GM23248 (cell line): ENCODE data around the gene KANK4. TPM values are rescaled to one million over a fixed set of nuclear protein-coding genes. Genes with fewer than 3 reads are reported as not detected.
"Not testable (repeated sequence)": the region's sequence is repeated elsewhere in the genome, so short reads cannot be mapped to it uniquely, and the experiment has no call there.

Experiments used
- DNase-seq: peaks from one replicate; pipeline ENCODE4 v3.0.0-alpha.2; 2015
- H2AFZ ChIP-seq: fragments of 200-600 bp; sonication (generic); 2 replicates; pipeline ENCODE4 v1.6.1; 2016; ENCODE audit warnings: antibody characterized with exemption
- H3F3A ChIP-seq: fragments of 200-600 bp; sonication (generic); 2 replicates; pipeline ENCODE4 v1.6.1; 2016; ENCODE audit warnings: mild to moderate bottlenecking, antibody characterized with exemption, mixed run types; ENCODE audit not compliant: insufficient read depth
- H3K27ac ChIP-seq: fragments of 200-600 bp; sonication (generic); 2 replicates; pipeline ENCODE4 v1.5.1; 2016; ENCODE audit warnings: mild to moderate bottlenecking
- H3K27me3 ChIP-seq: fragments of 200-600 bp; sonication (generic); replicated peaks from 2 replicates; pipeline ENCODE4 v1.6.1; 2016; ENCODE audit warnings: mild to moderate bottlenecking; ENCODE audit not compliant: insufficient read depth
- H3K36me3 ChIP-seq: fragments of 200-600 bp; sonication (generic); 2 replicates; pipeline ENCODE4 v1.6.1; 2016; ENCODE audit warnings: low read depth, mild to moderate bottlenecking
- H3K4me1 ChIP-seq: fragments of 200-600 bp; sonication (generic); 2 replicates; pipeline ENCODE4 v1.6.1; 2016; ENCODE audit warnings: mild to moderate bottlenecking; ENCODE audit not compliant: insufficient read depth
- H3K4me2 ChIP-seq: fragments of 200-600 bp; sonication (generic); one replicate; pipeline ENCODE4 v1.6.1; 2016; ENCODE audit warnings: mild to moderate bottlenecking; ENCODE audit not compliant: unreplicated experiment
- H3K4me3 ChIP-seq: fragments of 200-600 bp; sonication (generic); 2 replicates; pipeline ENCODE4 v1.5.1; 2016; ENCODE audit warnings: mild to moderate bottlenecking
- H3K79me2 ChIP-seq: fragments of 200-600 bp; sonication (generic); 2 replicates; pipeline ENCODE4 v1.6.1; 2016; ENCODE audit warnings: mild to moderate bottlenecking; ENCODE audit not compliant: insufficient read depth
- H3K9ac ChIP-seq: fragments of 200-600 bp; sonication (generic); 2 replicates; pipeline ENCODE4 v1.6.1; 2016; ENCODE audit warnings: mild to moderate bottlenecking
- H3K9me2 ChIP-seq: fragments of 200-600 bp; sonication (generic); 2 replicates; pipeline ENCODE4 v1.6.1; 2016; ENCODE audit warnings: mixed run types, mild to moderate bottlenecking, moderate library complexity; ENCODE audit not compliant: insufficient read depth
- H3K9me3 ChIP-seq: fragments of 200-600 bp; sonication (generic); one replicate; pipeline ENCODE4 v1.6.1; 2017; ENCODE audit warnings: low read depth
- H4K20me1 ChIP-seq: fragments of 200-600 bp; sonication (generic); 2 replicates; pipeline ENCODE4 v1.6.0; 2016; ENCODE audit not compliant: insufficient read depth
- EZH2 ChIP-seq: fragments of 200-600 bp; sonication (generic); IDR thresholded peaks from 2 replicates; pipeline ENCODE4 v1.6.1; 2018; ENCODE audit warnings: antibody characterized with exemption, mild to moderate bottlenecking; ENCODE audit not compliant: insufficient read depth, poor library complexity, severe bottlenecking
- EZH2phosphoT487 ChIP-seq: fragments of 200-600 bp; sonication (generic); IDR thresholded peaks from 2 replicates; pipeline ENCODE4 v1.6.1; 2018; ENCODE audit warnings: antibody characterized with exemption, moderate library complexity, mild to moderate bottlenecking, low read depth; ENCODE audit not compliant: insufficient read depth
- WGBS, 2 experiments: methylation state at CpG; one replicate each; pipeline ENCODE4 v1.1.6; 2015 to 2017; ENCODE audit warnings: low lambda C conversion rate in 2 of 2, low coverage in 1 of 2; ENCODE audit errors: missing lambda C conversion rate in 2 of 2; 5-methylcytosine and 5-hydroxymethylcytosine counted together
- in situ Hi-C: fragments of 300-500 bp; cut with MboI; formaldehyde crosslinking; loops from 2 replicates; pipeline ENCODE4 v1.15.0; 2020
- polyA plus RNA-seq: library from polyadenylated mRNA; unstranded; fragments of >200 nt; fragmentation: Nextera tagmentation; extraction: Ambion mirVana; gene quantifications from 2 replicates; pipeline ENCODE4 v1.2.1, GENCODE V29; 2016
- total RNA-seq: library from RNA; depleted of rRNA; stranded (reverse); fragments of >200 nt; shearing (Covaris generic); gene quantifications from 2 replicates; pipeline ENCODE4 v1.2.3, GENCODE V29; 2014

KANK4 gene
- total and polyA plus RNA-seq, 2 experiments from 2014 or later = 0.29 to 0.32 TPM

GRCh38 chr1:62250126-62250726, 69.0 kb downstream of the KANK4 start:
- no peaks in the 10 kb centered on the region for H3K9me3 ChIP-seq
- no peak overlapping the region for H3K27ac ChIP-seq
- H3K4me2 ChIP-seq = no peak overlapping the region
- no peak overlapping the region for H3K9ac ChIP-seq
- no peak for TF ChIP-seq EZH2
- no peak for TF ChIP-seq EZH2phosphoT487
- peaks cover 6% of the 10 kb centered on the region; the same call in 1 of the 2 replicates for H3F3A ChIP-seq
- 49 to 53% methylated on average over 10 of the region's 10 CpGs for WGBS, 2 experiments
- no peak overlapping the region for H3K4me3 ChIP-seq
- peaks cover 5% of the 10 kb centered on the region for H3K4me1 ChIP-seq
- in situ Hi-C loops = no loop called here
- H4K20me1 ChIP-seq = no peaks in the 10 kb centered on the region
- no peaks in the 10 kb centered on the region for H3K9me2 ChIP-seq
- H2AFZ ChIP-seq = no peak overlapping the region
- no peaks in the 10 kb centered on the region for H3K79me2 ChIP-seq
- DNase-seq = no peak
- H3K36me3 ChIP-seq = no peaks in the 10 kb centered on the region
- no peaks in the 10 kb centered on the region; the same call in 1 of the 2 replicates for H3K27me3 ChIP-seq

- Histone ChIP-seq H3K9ac (no peak overlapping the region), H3K4me3 (no peak overlapping the region), H3F3A (peaks cover 6% of the 10 kb centered on the region; the same call in 1 of the 2 replicates), H3K79me2 (no peaks in the 10 kb centered on the region), H3K4me1 (peaks cover 10% of the 10 kb centered on the region), H3K4me2 (no peak overlapping the region), H3K9me3 (no peaks in the 10 kb centered on the region), H2AFZ (no peak overlapping the region), H3K27ac (no peak overlapping the region), H3K27me3 (no peaks in the 10 kb centered on the region; the same call in 1 of the 2 replicates), H4K20me1 (no peaks in the 10 kb centered on the region), H3K36me3 (no peaks in the 10 kb centered on the region), H3K9me2 (no peaks in the 10 kb centered on the region)
- WGBS, 2 experiments = 51 to 53% methylated on average over 14 of the region's 14 CpGs
- DNase-seq = no peak
- in situ Hi-C loops = no loop called here
- TF ChIP-seq EZH2phosphoT487 (no peak), EZH2 (no peak)
Observed at GRCh38 chr1:62247391-62248168, 71.7 kb downstream of the KANK4 start.

- H3K27ac ChIP-seq = no peak overlapping the region
Observed at GRCh38 chr1:62245201-62245600, 74.0 kb downstream of the KANK4 start.

GRCh38 chr1:62244380-62244779, 74.9 kb downstream of the KANK4 start:
- H3K27ac ChIP-seq, H3K9me3 ChIP-seq, H3K79me2 ChIP-seq, H3F3A ChIP-seq, H2AFZ ChIP-seq, H3K4me2 ChIP-seq, H3K27me3 ChIP-seq, H3K9me2 ChIP-seq, DNase-seq, H3K4me3 ChIP-seq, H3K9ac ChIP-seq, H4K20me1 ChIP-seq, in situ Hi-C loops, H3K36me3 ChIP-seq: not testable (repeated sequence)
- H3K4me1 ChIP-seq = peaks cover 10% of the 10 kb centered on the region
- WGBS, 2 experiments = 44 to 62% methylated on average over 3 of the region's 3 CpGs

More at GRCh38 chr1:62245201-62245600, 74.0 kb downstream of the KANK4 start:
- no peaks in the 10 kb centered on the region for H3K9me3 ChIP-seq
- H3K4me2 ChIP-seq = no peak overlapping the region
- no peaks in the 10 kb centered on the region for H3K36me3 ChIP-seq
- peaks cover 10% of the 10 kb centered on the region for H3K4me1 ChIP-seq
- H3K9me2 ChIP-seq = no peaks in the 10 kb centered on the region
- peaks cover 6% of the 10 kb centered on the region; the same call in 1 of the 2 replicates for H3F3A ChIP-seq
- in situ Hi-C loops = no loop called here
- H3K27me3 ChIP-seq = no peaks in the 10 kb centered on the region
- H4K20me1 ChIP-seq = no peaks in the 10 kb centered on the region
- H3K4me3 ChIP-seq = no peak overlapping the region
- H3K79me2 ChIP-seq = no peaks in the 10 kb centered on the region
- H3K9ac ChIP-seq = no peak overlapping the region
- no peak overlapping the region for H2AFZ ChIP-seq
- TF ChIP-seq EZH2phosphoT487 (no peak), EZH2 (no peak)
- DNase-seq = peak; percentile 80
